Right lobe of liver (tissue), 6 donors: Measurements from ENCODE around the gene LGI4. TPM values are rescaled to one million over a fixed set of nuclear protein-coding genes. Genes with fewer than 3 reads are reported as not detected.

Experiments
- ATAC-seq, 4 donors: fragments of 200-7000 bp; cut with Tn5 transposase; one replicate each; pipeline ENCODE4 v1.9.1; 2020; ENCODE audit warnings: mild to moderate bottlenecking in 4 of 4, moderate library complexity in 4 of 4
- DNase-seq, 3 donors: peaks; one replicate each; pipeline ENCODE4 v3.0.0-alpha.2; 2020
- H3K27ac ChIP-seq, 3 donors: fragments of 200-600 bp; one replicate each; pipeline ENCODE4 v1.8.0; 2022
- H3K27me3 ChIP-seq, 2 donors: fragments of 200-600 bp; one replicate each; pipeline ENCODE4 v1.8.0; 2022
- H3K36me3 ChIP-seq, 4 donors: fragments of 200-600 bp; sonication (generic) in 1 of 4; one replicate each; pipeline versions ENCODE4 v1.5.1 to v1.8.0; 2017 to 2022; ENCODE audit warnings: control low read depth in 1 of 4
- H3K4me1 ChIP-seq, 4 donors: fragments of 200-600 bp; sonication (generic) in 1 of 4; one replicate each; pipeline versions ENCODE4 v1.5.1 to v1.8.0; 2017 to 2022; ENCODE audit warnings: control low read depth in 1 of 4
- H3K4me3 ChIP-seq, 3 donors: fragments of 200-600 bp; one replicate each; pipeline ENCODE4 v1.8.0; 2022
- H3K9me3 ChIP-seq, 4 donors: fragments of 200-600 bp; sonication (generic) in 1 of 4; one replicate each; pipeline versions ENCODE4 v1.5.1 to v1.8.0; 2017 to 2022; ENCODE audit warnings: control low read depth in 1 of 4
- CTCF ChIP-seq, 4 donors: fragments of 200-600 bp in 3 of 4; fragments of 450-650 bp in 1 of 4; IDR thresholded peaks; one replicate each; pipeline versions ENCODE4 v1.5.1 to v1.8.0; 2016 to 2022; ENCODE audit warnings: antibody characterized with exemption in 4 of 4, mild to moderate bottlenecking in 2 of 4
- POLR2A ChIP-seq: fragments of 450-650 bp; IDR thresholded peaks from one replicate; pipeline ENCODE4 v1.6.1; 2017; ENCODE audit warnings: antibody characterized with exemption, mild to moderate bottlenecking
- WGBS: methylation state at CpG from one replicate; pipeline ENCODE4 v1.1.6; 2018; ENCODE audit warnings: low coverage, low lambda C conversion rate; ENCODE audit not compliant: insufficient coverage; ENCODE audit errors: missing lambda C conversion rate; 5-methylcytosine and 5-hydroxymethylcytosine counted together
- intact Hi-C, 2 donors: fragments of 100-400 bp; cut with DNase I; formaldehyde crosslinking; loops; one replicate each; pipeline versions ENCODE4 v1.11.2 to v1.14.1; 2022
- total RNA-seq, 6 experiments: library from RNA; depleted of rRNA in 2 of 6; stranded (reverse); fragments of >200 nt in 2 of 6; fragmentation: NEBNext Ultra II Directional in 3 of 6; extraction: Animal tissue kit (Norgen Biotek cat#: 25700) in 3 of 6; gene quantifications; one replicate each; pipeline versions ENCODE4 v1.1.0 to v1.2.4, GENCODE V29; 2016 to 2023
- donor health status: DM: no; HTN: yes; CAD: no.
- donor health status: DM: no; HTN: no; CAD: no.
- donor health status: DM: no; HTN: no; CAD: no.
- donor health status: DM: no; HTN: yes; CAD: no.
- donor health status: DM: no; HTN: yes; CAD: no.

The LGI4 gene
- total RNA-seq, 6 experiments from 2014 or later, result 0.99 to 2.0 (median 1.5) TPM

- H3K9me3 ChIP-seq, result no peaks in the 10 kb centered on the region
- 100% methylated on average over 4 of the region's 4 CpGs for WGBS
- intact Hi-C loops, result no loop called here
- H3K36me3 ChIP-seq, result no peaks in the 10 kb centered on the region
- TF ChIP-seq POLR2A, result no peak
- no peak for TF ChIP-seq CTCF (IDR thresholded peaks at IDR 0.05)
- peaks cover 0 to 20% (median 6%) of the 10 kb centered on the region in 4 donors for H3K4me1 ChIP-seq
- H3K27me3 ChIP-seq, result no peaks in the 10 kb centered on the region
- H3K27ac ChIP-seq, result no peak overlapping the region
- ATAC-seq (no peak), DNase-seq (no peak)
- no peak overlapping the region for H3K4me3 ChIP-seq
Observed at GRCh38 chr19:35094656-35095055, 40.2 kb downstream of the LGI4 start.

DNA sequence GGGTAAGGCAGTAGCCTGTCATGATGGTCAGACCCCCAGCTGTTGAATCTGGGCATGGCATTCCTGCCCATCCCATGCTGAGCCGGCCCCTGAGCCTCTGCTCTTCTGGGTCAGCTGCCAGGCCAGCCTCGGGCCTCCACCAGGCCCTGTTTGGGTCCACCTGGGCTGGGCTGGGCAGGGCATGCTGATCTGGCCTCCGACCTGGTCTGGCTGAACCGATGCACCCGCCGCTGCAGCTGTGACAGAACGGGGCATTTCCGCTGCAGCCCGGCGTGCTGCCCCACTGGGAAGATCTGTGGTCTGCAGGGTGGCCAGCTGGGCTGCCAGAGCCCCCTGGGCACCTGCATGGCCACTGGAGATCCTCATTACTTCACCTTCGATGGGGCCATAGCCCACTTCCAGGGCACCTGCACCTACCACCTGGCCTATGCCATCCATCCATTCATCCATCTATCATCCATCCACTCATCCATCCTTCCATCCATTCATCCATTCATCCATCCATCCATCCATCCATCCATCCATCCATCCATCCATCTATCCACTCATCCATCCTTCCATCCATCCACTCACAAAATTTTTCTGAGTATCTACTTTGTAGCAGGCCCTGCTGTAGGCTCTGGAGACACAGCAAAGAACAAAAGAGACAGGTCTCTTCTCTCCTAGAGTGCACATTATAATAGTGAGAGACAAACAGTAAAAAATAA is 40.8 kb downstream of the LGI4 start:
- TF ChIP-seq POLR2A (no peak), CTCF (IDR thresholded peaks at IDR 0.05) (no peak)
- no CpG with 5 or more reads among the region's 11 CpGs for WGBS
- no peak overlapping the region for H3K4me3 ChIP-seq
- intact Hi-C loops, result no loop called here
- DNase-seq (peak in 1 of 3 donors; percentile 45), ATAC-seq (no peak)
- no peak overlapping the region for H3K27ac ChIP-seq
- H3K9me3 ChIP-seq, result no peaks in the 10 kb centered on the region
- H3K36me3 ChIP-seq, result no peaks in the 10 kb centered on the region
- H3K27me3 ChIP-seq, result no peaks in the 10 kb centered on the region
- H3K4me1 ChIP-seq, result peaks cover 0 to 21% (median 9%) of the 10 kb centered on the region in 4 donors

DNA sequence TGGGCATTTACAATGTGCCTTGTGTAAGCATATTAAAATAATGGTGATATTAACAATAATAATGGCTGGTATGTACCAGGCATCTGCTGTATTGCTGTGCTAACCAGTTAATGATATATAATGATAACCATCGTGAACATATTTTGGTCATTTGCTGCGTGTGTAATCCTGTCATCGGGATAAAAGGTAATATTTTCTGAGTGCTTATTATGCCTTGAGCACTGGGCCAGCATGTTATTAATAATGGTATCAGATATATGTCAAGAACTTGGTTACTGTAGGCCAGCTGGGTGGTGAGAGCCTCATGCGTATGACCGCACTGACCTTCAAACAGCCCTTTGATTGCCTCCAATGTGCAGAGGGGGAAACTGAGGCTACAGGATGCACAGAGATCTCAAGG is 41.4 kb downstream of the LGI4 start:
- 88% methylated on average over 5 of the region's 5 CpGs for WGBS
- Histone ChIP-seq H3K27me3 (no peaks in the 10 kb centered on the region), H3K36me3 (no peaks in the 10 kb centered on the region), H3K4me1 (peaks cover 0 to 21% (median 8%) of the 10 kb centered on the region in 4 donors), H3K4me3 (no peak overlapping the region), H3K9me3 (no peaks in the 10 kb centered on the region), H3K27ac (no peak overlapping the region)
- ATAC-seq (no peak), DNase-seq (no peak)
- TF ChIP-seq CTCF (IDR thresholded peaks at IDR 0.05), result no peak
- TF ChIP-seq POLR2A, result no peak
- intact Hi-C loops, result no loop called here

GRCh38 chr19:35090506-35091214 is 44.2 kb downstream of the LGI4 start:
- intact Hi-C loops, result no loop called here
- no peaks in the 10 kb centered on the region for H3K27me3 ChIP-seq

More at GRCh38 chr19:35090506-35091214, 44.2 kb downstream of the LGI4 start:
- peaks cover 0 to 21% (median 8%) of the 10 kb centered on the region in 4 donors for H3K4me1 ChIP-seq
- TF ChIP-seq POLR2A (no peak), CTCF (IDR thresholded peaks at IDR 0.05) (peak; percentile 59 to 71 (median 70))
- 0% methylated on average over 19 of the region's 36 CpGs for WGBS
- H3K27ac ChIP-seq, result peak overlapping the region in 2 of 3 donors; percentile 32 to 70
- ATAC-seq, result peak; percentile 90 to 96 (median 92)
- DNase-seq, result peak; percentile 59 to 86 (median 73)
- no peaks in the 10 kb centered on the region for H3K36me3 ChIP-seq
- H3K9me3 ChIP-seq, result no peaks in the 10 kb centered on the region
- peak overlapping the region; percentile 23 to 40 (median 38) for H3K4me3 ChIP-seq
